22Rv1 (cell line): ENCODE measurements around the gene CAPN13.

Experiments used
- H3K27ac ChIP-seq: fragments of 450-650 bp; 2 replicates; pipeline ENCODE4 v1.5.1; 2017
- CTCF ChIP-seq: fragments of 450-650 bp; IDR thresholded peaks from 2 replicates; pipeline ENCODE4 v1.5.1; 2017; ENCODE audit warnings: mild to moderate bottlenecking
- ZFX ChIP-seq: fragments of 450-650 bp; IDR thresholded peaks from 2 replicates; pipeline ENCODE4 v1.6.1; 2017; ENCODE audit warnings: antibody characterized with exemption, borderline replicate concordance

CAPN13 gene

GRCh38 chr2:30807249-30807648 lies at the start of gene CAPN13:
TSS of gene CAPN13 (minus strand) at chr2:30807446. CDS start at chr2:30787325, 20,121 bp downstream.
- H3K27ac ChIP-seq = no peak within 1 kb of the TSS
- TF ChIP-seq ZFX = no peak
- TF ChIP-seq CTCF = peak; percentile 53

- TF ChIP-seq ZFX (no peak), CTCF (no peak)
Observed at GRCh38 chr2:30847841-30848240, 40.6 kb upstream of the CAPN13 start.

GRCh38 chr2:30847329-30847728 lies 40.1 kb upstream of the CAPN13 start:
- TF ChIP-seq ZFX = no peak
- TF ChIP-seq CTCF = no peak
- no peak overlapping the region for H3K27ac ChIP-seq

More at GRCh38 chr2:30847841-30848240, 40.6 kb upstream of the CAPN13 start:
- no peak overlapping the region for H3K27ac ChIP-seq

DNA sequence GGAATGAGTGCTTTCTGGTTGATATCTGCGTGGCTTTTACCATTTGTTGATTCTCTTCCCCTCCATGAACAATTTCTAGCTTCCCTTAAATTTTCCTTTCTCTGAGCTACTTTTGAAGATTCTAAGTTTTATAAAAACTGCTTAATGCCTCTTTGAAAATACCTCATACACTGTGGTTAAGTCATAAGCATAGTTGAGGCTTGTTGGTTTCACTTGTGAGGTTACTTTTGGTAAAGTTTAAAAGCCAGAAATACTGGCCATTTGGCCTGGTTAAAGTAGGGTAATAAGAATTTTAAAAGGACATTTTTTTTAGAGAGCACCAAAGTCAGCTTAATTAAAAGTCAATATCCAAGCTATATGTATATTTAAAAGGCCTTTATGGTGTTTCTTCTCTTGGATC lies 21.3 kb upstream of the CAPN13 start:
- no peak overlapping the region for H3K27ac ChIP-seq
- TF ChIP-seq CTCF = no peak
- TF ChIP-seq ZFX = no peak

DNA sequence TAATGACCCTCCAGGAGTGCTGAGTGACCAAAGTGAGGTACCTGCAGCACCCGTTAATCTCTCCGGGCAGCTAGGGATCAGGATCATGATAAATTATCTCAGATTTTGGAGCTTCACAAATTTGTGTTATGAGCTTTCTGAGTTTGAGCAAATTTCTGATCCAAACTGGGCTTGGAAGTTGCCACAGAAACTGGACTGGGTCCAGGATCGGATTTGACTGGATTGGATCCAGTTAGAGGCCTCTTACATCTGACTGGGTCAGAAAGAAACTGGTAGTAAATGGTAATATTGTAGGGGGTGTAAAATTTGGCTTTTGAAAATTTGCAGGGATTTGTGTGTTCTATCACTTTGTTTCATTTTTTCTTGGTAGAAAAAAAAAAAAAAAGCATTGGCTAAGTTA lies 19.7 kb upstream of the CAPN13 start:
- no peak for TF ChIP-seq ZFX
- TF ChIP-seq CTCF = no peak
- no peak overlapping the region for H3K27ac ChIP-seq

GRCh38 chr2:30826481-30826880 lies 19.2 kb upstream of the CAPN13 start:
- TF ChIP-seq CTCF (no peak), ZFX (no peak)
- H3K27ac ChIP-seq = no peak overlapping the region

DNA sequence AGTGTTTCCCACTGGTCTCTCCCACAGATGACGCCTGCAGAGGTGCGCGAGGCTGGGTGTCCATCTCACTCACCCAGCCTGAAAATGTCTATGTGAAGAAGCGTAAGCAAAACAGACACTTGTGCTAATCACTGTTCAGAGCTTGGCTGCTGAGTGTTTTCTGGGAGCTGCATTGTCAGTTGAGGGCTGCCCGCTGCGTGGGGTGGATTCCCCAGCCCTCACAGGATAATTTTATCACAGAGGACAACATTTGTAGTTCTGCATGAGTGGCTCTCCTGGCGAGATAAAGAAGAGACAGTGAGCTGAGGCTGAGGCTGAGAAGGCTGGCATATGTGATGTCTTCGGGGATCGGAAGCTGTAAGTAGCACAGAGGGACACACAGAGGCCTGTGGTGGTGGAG lies 16.2 kb upstream of the CAPN13 start:
- TF ChIP-seq ZFX (no peak), CTCF (no peak)
- no peak overlapping the region for H3K27ac ChIP-seq
